Measurements from ENCODE around the gene ZNF500.

DNA sequence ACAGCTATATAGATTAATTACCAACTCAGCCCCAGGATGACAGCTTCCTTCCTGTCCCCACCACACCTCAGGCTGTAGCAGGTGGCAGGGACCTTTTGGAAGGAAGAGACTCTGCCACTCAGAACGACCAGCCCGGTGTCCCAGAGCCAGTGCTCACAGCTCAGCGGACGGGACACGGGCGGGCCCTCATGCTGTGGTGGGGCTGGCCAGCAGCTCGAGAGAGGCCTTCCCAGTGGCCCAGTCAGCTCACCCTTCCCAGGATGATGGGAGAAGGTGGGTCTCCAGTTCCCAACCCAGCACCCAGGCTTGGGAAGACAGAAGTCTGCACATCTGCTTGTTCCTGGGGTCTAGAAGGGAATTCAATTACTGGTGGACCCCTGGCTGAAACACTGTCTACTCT is 63.1 kb downstream of the ZNF500 start:
- TF ChIP-seq, protein P1, sequence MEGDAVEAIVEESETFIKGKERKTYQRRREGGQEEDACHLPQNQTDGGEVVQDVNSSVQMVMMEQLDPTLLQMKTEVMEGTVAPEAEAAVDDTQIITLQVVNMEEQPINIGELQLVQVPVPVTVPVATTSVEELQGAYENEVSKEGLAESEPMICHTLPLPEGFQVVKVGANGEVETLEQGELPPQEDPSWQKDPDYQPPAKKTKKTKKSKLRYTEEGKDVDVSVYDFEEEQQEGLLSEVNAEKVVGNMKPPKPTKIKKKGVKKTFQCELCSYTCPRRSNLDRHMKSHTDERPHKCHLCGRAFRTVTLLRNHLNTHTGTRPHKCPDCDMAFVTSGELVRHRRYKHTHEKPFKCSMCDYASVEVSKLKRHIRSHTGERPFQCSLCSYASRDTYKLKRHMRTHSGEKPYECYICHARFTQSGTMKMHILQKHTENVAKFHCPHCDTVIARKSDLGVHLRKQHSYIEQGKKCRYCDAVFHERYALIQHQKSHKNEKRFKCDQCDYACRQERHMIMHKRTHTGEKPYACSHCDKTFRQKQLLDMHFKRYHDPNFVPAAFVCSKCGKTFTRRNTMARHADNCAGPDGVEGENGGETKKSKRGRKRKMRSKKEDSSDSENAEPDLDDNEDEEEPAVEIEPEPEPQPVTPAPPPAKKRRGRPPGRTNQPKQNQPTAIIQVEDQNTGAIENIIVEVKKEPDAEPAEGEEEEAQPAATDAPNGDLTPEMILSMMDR (IDR thresholded peaks at IDR 0.05; ENCODE audit: low read length): no peak
- no peak for TF ChIP-seq EZH2 (optimal IDR thresholded peaks at IDR 0.05; ENCODE audit: low read depth, low read length)

Measured in MM.1S (cell line).